Sigmoid colon (tissue), 7 donors: ENCODE results near the gene PAOX. TPM values are rescaled to one million over a fixed set of nuclear protein-coding genes. Genes with fewer than 3 reads are reported as not detected.

Experiments
- DNase-seq: peaks from one replicate; pipeline ENCODE4 v3.0.0-alpha.2; 2019
- H3K27ac ChIP-seq, 4 donors: fragments of 200-600 bp; sonication (generic); one replicate each; pipeline ENCODE4 v1.5.1; 2016 to 2019; ENCODE audit warnings: mild to moderate bottlenecking in 1 of 4
- H3K27me3 ChIP-seq, 3 donors: fragments of 200-600 bp; sonication (generic); one replicate each; pipeline ENCODE4 v1.5.1; 2019; ENCODE audit warnings: mild to moderate bottlenecking in 1 of 3
- H3K36me3 ChIP-seq, 4 donors: fragments of 200-600 bp; sonication (generic); one replicate each; pipeline ENCODE4 v1.5.1; 2016 to 2019
- H3K4me1 ChIP-seq, 4 donors: fragments of 200-600 bp; sonication (generic); one replicate each; pipeline ENCODE4 v1.5.1; 2017 to 2019
- H3K4me3 ChIP-seq, 4 donors: fragments of 200-600 bp; sonication (generic); one replicate each; pipeline ENCODE4 v1.5.1; 2017 to 2019; ENCODE audit warnings: mild to moderate bottlenecking in 2 of 4, moderate library complexity in 1 of 4
- H3K9me3 ChIP-seq, 4 donors: fragments of 200-600 bp in 3 of 4; sonication (generic) in 3 of 4; one replicate each; pipeline versions ENCODE4 v1.5.1 to v1.6.1; 2013 to 2019
- CTCF ChIP-seq, 4 experiments: fragments of 450-650 bp in 3 of 4; fragments of 200-600 bp in 1 of 4; IDR thresholded peaks; one replicate each; pipeline ENCODE4 v1.5.1; 2016 to 2019; ENCODE audit warnings: antibody characterized with exemption in 4 of 4, mild to moderate bottlenecking in 3 of 4, moderate library complexity in 2 of 4
- EP300 ChIP-seq, 4 donors: sonication (generic); formaldehyde crosslinking; IDR thresholded peaks; one replicate each; pipeline ENCODE4 v1.6.1; 2017; ENCODE audit warnings: antibody characterized with exemption in 4 of 4
- POLR2A ChIP-seq, 2 donors: fragments of 450-650 bp; IDR thresholded peaks; one replicate each; pipeline ENCODE4 v1.6.1; 2016; ENCODE audit warnings: antibody characterized with exemption in 2 of 2, mild to moderate bottlenecking in 2 of 2, moderate library complexity in 2 of 2
- POLR2AphosphoS5 ChIP-seq, 4 donors: sonication (generic); formaldehyde crosslinking; IDR thresholded peaks; one replicate each; pipeline ENCODE4 v1.6.1; 2017; ENCODE audit warnings: antibody characterized with exemption in 4 of 4
- WGBS, 2 donors: extraction: QIAGEN DNeasy Blood & Tissue Kit; methylation state at CpG; one replicate each; pipeline ENCODE4 v1.1.7; 2013; 5-methylcytosine and 5-hydroxymethylcytosine counted together
- intact Hi-C: fragments of 100-400 bp; cut with DNase I; formaldehyde crosslinking; loops from one replicate; pipeline ENCODE4 v1.15.1; 2023
- polyA plus RNA-seq, 3 donors: library from polyadenylated mRNA; stranded (reverse); fragments of 200-250 nt; gene quantifications; one replicate each; pipeline ENCODE4 v1.2.3, GENCODE V29; 2013
- total RNA-seq, 4 donors: library from RNA; depleted of rRNA; stranded (reverse); fragments of >200 nt; gene quantifications; one replicate each; pipeline ENCODE4 v1.1.0, GENCODE V29; 2016
- donor health status: healthy with polysubstance abuse.
- donor health status: Bipolar disorder and iron deficiency.
- donor health status: healthy.

Gene PAOX
- total and polyA plus RNA-seq, 7 donors = 5.4 to 11.8 (median 8.7) TPM

- DNase-seq = peak; percentile 55
- no peaks in the 10 kb centered on the region for H3K36me3 ChIP-seq
- H3K27ac ChIP-seq = no peak overlapping the region
- intact Hi-C loops = no loop called here
- H3K4me1 ChIP-seq = peaks cover 0 to 18% (median 16%) of the 10 kb centered on the region in 4 donors
- H3K9me3 ChIP-seq = no peaks in the 10 kb centered on the region
- TF ChIP-seq EP300 (IDR thresholded peaks at IDR 0.05) (no peak), CTCF (IDR thresholded peaks at IDR 0.05) (no peak), POLR2AphosphoS5 (IDR thresholded peaks at IDR 0.05) (no peak), POLR2A (IDR thresholded peaks at IDR 0.05) (no peak)
- no peak overlapping the region for H3K4me3 ChIP-seq
- 91 to 92% methylated on average over 6 of the region's 6 CpGs for WGBS, 2 donors
- peaks cover 3 to 56% (median 26%) of the 10 kb centered on the region in 3 donors for H3K27me3 ChIP-seq
Observed at GRCh38 chr10:133355266-133355665, 23.8 kb upstream of the PAOX start.

GRCh38 chr10:133355991-133356390, 23.1 kb upstream of the PAOX start:
- no peak overlapping the region for H3K27ac ChIP-seq

GRCh38 chr10:133356549-133357284, 22.3 kb upstream of the PAOX start:
- intact Hi-C loops = no loop called here
- H3K27ac ChIP-seq = no peak overlapping the region
- TF ChIP-seq EP300 (IDR thresholded peaks at IDR 0.05) = no peak
- no peak for TF ChIP-seq POLR2AphosphoS5 (IDR thresholded peaks at IDR 0.05)
- TF ChIP-seq POLR2A (IDR thresholded peaks at IDR 0.05) = no peak
- no peak for TF ChIP-seq CTCF (IDR thresholded peaks at IDR 0.05)
- 45 to 53% methylated on average over 27 of the region's 27 CpGs for WGBS, 2 donors
- H3K4me1 ChIP-seq = peaks cover 0 to 18% (median 16%) of the 10 kb centered on the region in 4 donors
- H3K36me3 ChIP-seq = peaks cover 0 to 4% (median 0%) of the 10 kb centered on the region in 4 donors
- H3K4me3 ChIP-seq = peak overlapping the region; percentile 37 to 62 (median 57)
- H3K27me3 ChIP-seq = peaks cover 3 to 46% (median 26%) of the 10 kb centered on the region in 3 donors
- no peak for DNase-seq
- H3K9me3 ChIP-seq = no peaks in the 10 kb centered on the region

More at GRCh38 chr10:133355991-133356390, 23.1 kb upstream of the PAOX start:
- H3K36me3 ChIP-seq = no peaks in the 10 kb centered on the region
- DNase-seq = no peak
- no peak overlapping the region for H3K4me3 ChIP-seq
- peaks cover 0 to 18% (median 16%) of the 10 kb centered on the region in 4 donors for H3K4me1 ChIP-seq
- H3K27me3 ChIP-seq = peaks cover 3 to 53% (median 26%) of the 10 kb centered on the region in 3 donors
- 95 to 97% methylated on average over 3 of the region's 3 CpGs for WGBS, 2 donors
- intact Hi-C loops = no loop called here
- no peaks in the 10 kb centered on the region for H3K9me3 ChIP-seq
- TF ChIP-seq POLR2AphosphoS5 (IDR thresholded peaks at IDR 0.05) (no peak), POLR2A (IDR thresholded peaks at IDR 0.05) (no peak), CTCF (IDR thresholded peaks at IDR 0.05) (no peak), EP300 (IDR thresholded peaks at IDR 0.05) (no peak)

- Histone ChIP-seq H3K27me3 (peaks cover 3 to 43% (median 26%) of the 10 kb centered on the region in 3 donors), H3K4me1 (peaks cover 0 to 18% (median 16%) of the 10 kb centered on the region in 4 donors), H3K9me3 (no peaks in the 10 kb centered on the region), H3K4me3 (peak within 1 kb of the TSS; percentile 37 to 62 (median 57)), H3K36me3 (peaks cover 0 to 12% (median 5%) of the 10 kb centered on the region in 4 donors), H3K27ac (peak within 1 kb of the TSS; percentile 36 to 66 (median 52))
- DNase-seq = no peak
- peak in 3 of 4 donors; percentile 7 to 46 (median 39) for TF ChIP-seq POLR2AphosphoS5 (IDR thresholded peaks at IDR 0.05)
- no peak for TF ChIP-seq EP300 (IDR thresholded peaks at IDR 0.05)
- TF ChIP-seq POLR2A (IDR thresholded peaks at IDR 0.05) = no peak
- 1 to 2% methylated on average over 83 of the region's 83 CpGs for WGBS, 2 donors
- intact Hi-C loops = no loop called here
Observed at GRCh38 chr10:133357285-133358161, 21.5 kb upstream of the PAOX start, which contains the start of gene FUOM. FUOM (minus strand) TSS chr10:133358019; CDS start chr10:133358007, 12 bp downstream.
